Hypothalamus (tissue), 51 donors: ENCODE measurements around the gene HAVCR2.
"Not testable (repeated sequence)": the region's sequence is repeated elsewhere in the genome, so short reads cannot be mapped to it uniquely, and the experiment has no call there.

Source experiments
- DNase-seq, 51 donors: peaks; one replicate each; lab custom pipeline; 2025; lab: John Stamatoyannopoulos, UW

Gene HAVCR2

DNA sequence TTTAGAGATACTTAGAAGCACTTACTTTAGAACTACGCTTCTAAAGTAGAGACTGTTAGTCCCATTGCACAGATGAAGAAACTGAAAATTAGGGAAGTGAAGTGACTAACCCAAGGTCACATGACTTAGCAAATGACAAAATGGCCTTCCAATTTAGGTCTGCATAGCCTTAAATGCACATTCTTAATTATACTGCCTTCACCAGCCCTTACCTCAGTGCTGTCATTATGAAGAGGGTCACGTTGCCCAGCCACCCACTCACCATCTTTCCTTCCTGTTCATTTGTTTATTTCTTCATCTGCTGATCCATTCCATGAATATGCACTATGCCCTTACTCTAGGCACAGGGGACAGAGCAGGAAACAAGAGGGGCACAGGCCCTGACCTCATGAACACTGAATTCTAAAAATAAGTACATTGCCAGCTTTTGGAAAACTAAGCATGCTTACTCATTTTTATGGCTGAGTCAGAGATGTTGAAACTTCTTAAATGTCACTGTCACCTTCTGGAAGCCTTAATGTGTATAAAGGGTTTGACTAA is 8.6 kb downstream of the HAVCR2 start:
- DNase-seq, result no peak

- no peak for DNase-seq
Measured at GRCh38 chr5:157088342-157088990, 20.4 kb downstream of the HAVCR2 start.

DNA sequence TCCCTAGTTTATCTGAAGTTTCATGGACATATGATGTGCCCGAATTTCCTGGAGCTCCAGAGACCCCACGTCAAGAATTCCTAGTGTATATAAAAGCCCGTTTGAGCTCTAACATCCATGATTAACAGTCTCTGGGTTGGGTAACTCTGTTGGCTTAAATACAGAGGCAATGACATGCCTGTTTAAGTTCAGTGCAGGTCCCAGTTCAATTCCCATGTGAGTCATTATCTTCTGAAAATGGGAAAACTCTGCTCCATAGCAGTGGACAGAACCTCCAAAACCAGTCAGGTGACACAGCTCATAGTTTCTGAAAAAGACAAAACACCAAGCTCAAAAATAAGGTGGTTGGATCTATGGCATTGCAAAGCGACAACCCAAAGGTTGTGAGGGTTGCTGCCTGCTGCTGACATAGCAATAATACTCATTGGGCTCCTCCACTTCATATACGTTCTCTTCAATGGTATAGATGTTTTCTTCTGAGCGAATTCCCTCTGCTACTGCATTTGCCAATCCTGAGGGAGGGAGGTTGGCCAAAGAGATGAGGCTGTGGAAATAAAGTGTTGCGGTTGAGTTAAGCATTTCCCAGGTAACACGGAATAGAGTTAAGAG is 22.0 kb downstream of the HAVCR2 start:
- no peak for DNase-seq

DNA sequence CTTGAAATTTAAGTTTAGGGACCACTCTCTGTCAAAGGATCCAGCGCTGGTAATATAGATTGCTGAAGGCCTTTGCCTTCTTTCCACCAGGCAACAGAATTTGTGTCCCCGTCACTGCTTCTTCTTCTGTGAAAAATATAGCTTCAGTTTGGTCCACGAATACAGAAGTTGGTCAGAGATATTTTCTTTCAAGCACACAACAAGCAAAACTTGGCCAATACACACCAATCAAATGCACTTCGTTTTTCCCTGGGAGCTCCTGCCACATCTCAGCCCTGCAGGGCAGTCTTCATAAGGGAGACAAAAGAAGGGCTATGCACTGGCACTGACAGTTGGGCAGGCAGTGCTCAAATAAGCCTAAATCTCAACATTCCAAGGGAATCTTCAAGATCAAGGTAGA is 22.9 kb downstream of the HAVCR2 start:
- DNase-seq, result peak in 1 of 51 donors; percentile 32

GRCh38 chr5:157080286-157080685 is 28.6 kb downstream of the HAVCR2 start:
- no peak for DNase-seq

DNA sequence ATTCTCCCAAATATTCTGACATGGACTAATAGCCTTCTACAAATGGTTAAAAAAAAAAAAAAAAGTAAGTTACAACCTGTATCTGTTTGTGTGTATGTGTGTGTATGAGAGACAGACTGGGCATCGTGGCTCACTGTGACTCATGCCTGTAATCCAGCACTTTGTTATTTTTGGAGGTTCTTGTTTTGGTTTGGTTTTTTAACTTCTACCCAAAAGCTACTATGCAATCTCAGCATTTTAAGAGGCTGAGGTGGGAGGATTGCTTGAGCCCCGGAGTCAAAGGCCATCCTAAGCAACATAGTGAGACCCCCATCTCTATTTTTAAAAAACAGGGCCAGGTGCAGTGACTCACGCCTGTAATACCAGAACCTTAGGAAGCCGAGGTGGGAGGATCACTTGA is 32.3 kb downstream of the HAVCR2 start:
- DNase-seq, result peak in 1 of 51 donors; percentile 4

- DNase-seq, result no peak
Measured at GRCh38 chr5:157072508-157072907, 36.3 kb downstream of the HAVCR2 start.

GRCh38 chr5:157069949-157070348 is 38.9 kb downstream of the HAVCR2 start:
- no peak for DNase-seq

DNA sequence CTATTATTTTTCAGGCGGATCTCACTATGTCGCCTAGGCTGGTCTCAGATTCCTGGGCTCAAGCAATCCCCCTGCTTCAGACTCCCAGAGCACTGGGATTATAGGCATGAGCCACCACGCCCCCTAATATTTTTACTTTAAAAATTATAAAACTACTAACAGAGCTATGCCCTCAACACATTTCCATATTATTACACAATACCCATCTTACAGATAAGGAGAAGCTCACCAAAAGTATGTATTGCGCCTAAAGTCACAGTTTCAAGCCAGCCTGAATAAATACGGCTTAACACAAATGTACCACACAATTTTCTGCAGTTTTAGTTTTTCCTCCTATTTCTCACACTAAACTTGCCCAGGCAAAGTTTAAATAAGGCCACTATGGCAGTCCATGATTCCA is 40.1 kb downstream of the HAVCR2 start:
- no peak for DNase-seq

- no peak for DNase-seq
Measured at GRCh38 chr5:157068339-157068738, 40.5 kb downstream of the HAVCR2 start.

DNA sequence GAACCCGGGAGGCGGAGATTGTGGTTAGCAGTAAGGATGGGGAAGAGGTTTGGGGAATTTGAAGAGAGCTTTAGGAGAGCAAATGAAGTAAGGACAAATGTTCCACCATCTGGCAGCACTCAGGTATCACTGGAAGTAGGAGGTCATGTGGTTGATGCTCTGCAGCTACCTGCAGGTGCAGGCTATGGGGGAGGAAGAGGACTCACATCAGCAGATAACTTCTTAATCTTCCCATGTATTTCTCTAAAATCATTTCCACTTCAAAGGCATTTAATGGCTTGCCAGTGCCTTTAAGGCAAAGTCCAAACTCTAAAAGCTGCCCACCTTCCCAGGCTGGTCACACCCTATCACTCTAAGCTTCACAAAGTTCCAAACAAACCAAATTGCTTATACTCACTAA is 41.8 kb downstream of the HAVCR2 start:
- DNase-seq, result no peak

- DNase-seq, result no peak
Measured at GRCh38 chr5:157066080-157066479, 42.8 kb downstream of the HAVCR2 start.

DNA sequence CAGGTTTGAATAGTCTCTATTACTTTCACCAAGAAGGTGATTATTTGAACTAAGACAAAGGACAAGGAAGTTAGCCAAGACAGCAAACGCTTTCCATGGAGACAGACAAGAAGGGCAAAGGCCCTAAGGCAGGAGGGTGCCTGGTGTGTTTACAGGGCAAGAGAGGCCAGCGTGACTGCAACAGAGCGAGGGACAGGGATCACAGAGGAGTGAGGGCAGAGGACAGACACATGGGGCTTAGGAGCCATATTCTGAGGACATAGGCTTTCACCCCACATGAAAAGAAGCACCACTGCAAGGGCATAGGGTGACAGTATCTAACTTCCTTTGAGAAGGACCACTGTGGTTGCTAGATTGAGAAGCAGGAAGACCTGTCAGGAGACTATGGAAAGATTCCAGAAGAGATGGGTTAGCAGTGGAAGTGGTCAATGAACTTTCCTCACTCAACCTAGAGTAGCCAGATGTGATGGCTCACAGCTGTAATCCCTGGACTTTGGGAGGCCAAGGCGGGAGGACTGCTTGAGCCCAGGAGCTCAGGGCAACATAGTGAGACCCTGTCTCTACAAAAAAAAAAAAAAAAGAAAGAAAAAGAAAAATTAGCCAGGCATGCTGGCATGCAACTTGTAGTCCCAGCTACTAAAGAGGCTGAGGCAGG is 44.9 kb downstream of the HAVCR2 start:
- no peak for DNase-seq

- no peak for DNase-seq
Measured at GRCh38 chr5:157059891-157060290, 49.0 kb downstream of the HAVCR2 start.

- no peak for DNase-seq
Measured at GRCh38 chr5:157059093-157059539, 49.7 kb downstream of the HAVCR2 start, which contains the start of gene HAVCR1. TSS of gene HAVCR1 (minus strand) at chr5:157059116. CDS start at chr5:157057943, 1,173 bp downstream.

DNA sequence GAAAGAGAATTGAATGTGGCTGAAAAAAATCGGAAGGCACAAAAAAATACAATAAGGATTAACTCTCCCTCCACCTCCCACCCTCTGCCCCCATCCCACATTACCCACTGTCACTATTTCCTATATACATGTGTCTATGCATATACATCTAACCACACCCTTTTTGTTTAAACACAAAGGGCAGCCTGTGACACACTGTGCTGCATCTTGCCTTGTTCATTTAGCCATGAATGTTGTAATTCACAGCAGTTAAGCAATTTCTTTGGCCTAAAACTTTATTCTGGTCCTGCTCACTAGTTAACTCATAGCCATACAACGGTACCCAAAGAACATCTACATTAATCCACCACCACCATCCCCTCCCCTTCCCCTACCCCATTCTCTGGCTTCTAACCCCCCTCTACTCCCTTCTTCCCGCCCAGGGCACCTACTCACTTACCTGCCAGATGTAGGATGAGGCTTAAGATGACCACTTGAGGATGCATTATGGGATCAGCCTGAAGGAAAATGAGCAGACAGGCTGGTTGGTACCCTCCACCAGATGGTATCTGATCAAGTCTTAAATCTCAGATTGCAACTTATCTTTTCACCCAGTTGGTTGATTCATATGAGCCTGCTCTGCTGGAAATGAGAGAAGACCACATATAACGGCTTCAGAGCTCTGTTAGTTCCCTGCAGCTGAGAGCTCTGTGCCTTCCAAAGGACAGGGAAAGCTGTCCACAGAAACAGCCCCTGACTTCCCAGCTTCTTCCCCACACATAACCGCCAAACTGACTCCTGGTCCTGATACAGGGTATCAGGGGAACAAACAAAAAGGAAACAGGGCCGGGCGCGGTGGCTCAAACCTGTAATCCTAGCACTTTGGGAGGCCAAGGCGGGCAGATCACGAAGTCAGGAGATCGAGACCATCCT is 51.1 kb downstream of the HAVCR2 start:
- no peak for DNase-seq

- DNase-seq, result not testable (repeated sequence)
Measured at GRCh38 chr5:157056848-157057247, 52.0 kb downstream of the HAVCR2 start.

- DNase-seq, result no peak
Measured at GRCh38 chr5:157051604-157052245, 57.1 kb downstream of the HAVCR2 start.

DNA sequence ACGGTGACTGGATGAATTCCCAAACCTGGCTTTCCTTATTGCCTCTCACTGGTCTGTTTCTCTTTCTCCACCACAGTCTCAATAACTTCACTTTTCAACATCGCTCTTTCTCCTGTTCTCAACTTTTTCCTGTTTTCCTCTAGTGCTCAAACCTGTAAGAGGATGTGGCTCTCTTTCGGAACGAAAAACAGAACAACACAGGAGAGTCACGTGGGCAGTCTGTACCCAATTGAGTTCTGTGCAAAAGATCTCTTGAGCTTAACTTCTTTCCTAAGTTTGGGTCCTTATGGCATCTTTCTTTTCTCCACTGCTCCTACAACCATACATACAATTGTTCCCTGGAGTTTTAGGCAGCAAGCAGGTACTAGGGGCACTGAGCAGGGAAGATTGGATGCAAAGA is 58.8 kb downstream of the HAVCR2 start:
- DNase-seq, result peak in 1 of 51 donors; percentile 1

GRCh38 chr5:157049605-157050004 is 59.2 kb downstream of the HAVCR2 start:
- DNase-seq, result no peak
